Glomerular visceral epithelial cell (primary cell): ENCODE data around the gene GPR82.
"Not testable (repeated sequence)": the region's sequence is repeated elsewhere in the genome, so short reads cannot be mapped to it uniquely, and the experiment has no call there.

Experiments
- DNase-seq: peaks from one replicate; pipeline ENCODE4 v3.0.0-alpha.2; 2016; ENCODE audit errors: extremely low spot score

Gene GPR82

GRCh38 chrX:41723826-41724225, at the start of gene GPR82:
GPR82 (plus strand) TSS chrX:41724181; CDS start chrX:41727027, 2,846 bp downstream.
- DNase-seq, result no peak

- DNase-seq, result not testable (repeated sequence)
Measured at GRCh38 chrX:41676361-41676760, 47.6 kb upstream of the GPR82 start.

- no peak for DNase-seq
Measured at GRCh38 chrX:41677183-41678060, 46.6 kb upstream of the GPR82 start.

GRCh38 chrX:41684138-41684537, 39.8 kb upstream of the GPR82 start:
- no peak for DNase-seq

GRCh38 chrX:41684940-41685339, 39.0 kb upstream of the GPR82 start:
- no peak for DNase-seq

- DNase-seq, result no peak
Measured at GRCh38 chrX:41686788-41687187, 37.2 kb upstream of the GPR82 start.

- no peak for DNase-seq
Measured at GRCh38 chrX:41688156-41688555, 35.8 kb upstream of the GPR82 start.

- DNase-seq, result no peak
Measured at GRCh38 chrX:41688835-41689234, 35.1 kb upstream of the GPR82 start, which contains the start of gene GPR34. GPR34 (plus strand) TSS chrX:41688973; CDS start chrX:41695634, 6,661 bp downstream.

GRCh38 chrX:41689711-41690110, 34.3 kb upstream of the GPR82 start:
- no peak for DNase-seq

GRCh38 chrX:41692162-41692749, 31.7 kb upstream of the GPR82 start:
- no peak for DNase-seq

- DNase-seq, result no peak
Measured at GRCh38 chrX:41693024-41693423, 31.0 kb upstream of the GPR82 start.

- no peak for DNase-seq
Measured at GRCh38 chrX:41695426-41695825, 28.6 kb upstream of the GPR82 start.

GRCh38 chrX:41703574-41704029, 20.4 kb upstream of the GPR82 start:
- DNase-seq, result no peak

GRCh38 chrX:41705042-41705441, 18.9 kb upstream of the GPR82 start:
- no peak for DNase-seq

GRCh38 chrX:41705680-41706374, 18.2 kb upstream of the GPR82 start:
- DNase-seq, result no peak

- no peak for DNase-seq
Measured at GRCh38 chrX:41707218-41707617, 16.8 kb upstream of the GPR82 start.

- DNase-seq, result no peak
Measured at GRCh38 chrX:41708486-41708885, 15.5 kb upstream of the GPR82 start.

GRCh38 chrX:41711021-41711667, 12.8 kb upstream of the GPR82 start:
- DNase-seq, result no peak

GRCh38 chrX:41716222-41716621, 7.8 kb upstream of the GPR82 start:
- no peak for DNase-seq

GRCh38 chrX:41716767-41717473, 7.1 kb upstream of the GPR82 start:
- no peak for DNase-seq
